Endometrial microvascular endothelial cells (primary cell): Measurements from ENCODE around the gene INTS2. TPM values are rescaled to one million over a fixed set of nuclear protein-coding genes. Genes with fewer than 3 reads are reported as not detected.
"Not testable (repeated sequence)": the region's sequence is repeated elsewhere in the genome, so short reads cannot be mapped to it uniquely, and the experiment has no call there.

Experiments
- in situ Hi-C: cut with HindIII; loops from 2 replicates; pipeline ENCODE4 v1.10.0; 2017; ENCODE audit warnings: low sequenced_read_pairs, low pct_unique_long_range_greater_than_20kb; ENCODE audit errors: inconsistent ontology term
- total RNA-seq: library from RNA; depleted of rRNA; stranded (reverse); fragments of >200 nt; gene quantifications from one replicate; pipeline ENCODE4 v1.2.3, GENCODE V29; 2015; ENCODE audit errors: inconsistent ontology term

Gene INTS2
- total RNA-seq = 9.8 TPM

GRCh38 chr17:61927208-61928100 is at the start of gene INTS2:
TSS of gene INTS2 (minus strand) at chr17:61927982. CDS start at chr17:61926644, 1,338 bp downstream.
- in situ Hi-C loops = no loop called here

GRCh38 chr17:61974115-61974514 is 46.3 kb upstream of the INTS2 start:
- in situ Hi-C loops = no loop called here

- in situ Hi-C loops = no loop called here
Observed at GRCh38 chr17:61972311-61972710, 44.5 kb upstream of the INTS2 start.

GRCh38 chr17:61970030-61970429 is 42.2 kb upstream of the INTS2 start:
- in situ Hi-C loops = no loop called here

GRCh38 chr17:61968757-61969156 is 41.0 kb upstream of the INTS2 start:
- in situ Hi-C loops = no loop called here

- in situ Hi-C loops = no loop called here
Observed at GRCh38 chr17:61967729-61968128, 39.9 kb upstream of the INTS2 start.

GRCh38 chr17:61966191-61966590 is 38.4 kb upstream of the INTS2 start:
- in situ Hi-C loops = no loop called here

GRCh38 chr17:61955619-61956018 is 27.8 kb upstream of the INTS2 start:
- in situ Hi-C loops = no loop called here

GRCh38 chr17:61947367-61948078 is 19.7 kb upstream of the INTS2 start:
- in situ Hi-C loops = no loop called here

- in situ Hi-C loops = no loop called here
Observed at GRCh38 chr17:61946359-61946758, 18.6 kb upstream of the INTS2 start.

- in situ Hi-C loops = no loop called here
Observed at GRCh38 chr17:61943117-61943516, 15.3 kb upstream of the INTS2 start.

GRCh38 chr17:61942085-61942484 is 14.3 kb upstream of the INTS2 start:
- in situ Hi-C loops = no loop called here

GRCh38 chr17:61928101-61928436 is 287 bp upstream of the INTS2 start:
- in situ Hi-C loops = no loop called here

- in situ Hi-C loops = no loop called here
Observed at GRCh38 chr17:61926826-61927207, 965 bp downstream of the INTS2 start.

GRCh38 chr17:61915162-61915561 is 12.6 kb downstream of the INTS2 start:
- in situ Hi-C loops = not testable (repeated sequence)

GRCh38 chr17:61908292-61909037 is 19.3 kb downstream of the INTS2 start:
- in situ Hi-C loops = no loop called here

- in situ Hi-C loops = no loop called here
Observed at GRCh38 chr17:61907361-61907760, 20.4 kb downstream of the INTS2 start.

- in situ Hi-C loops = no loop called here
Observed at GRCh38 chr17:61904094-61904710, 23.6 kb downstream of the INTS2 start.

GRCh38 chr17:61903251-61903650 is 24.5 kb downstream of the INTS2 start:
- in situ Hi-C loops = no loop called here
